Endothelial cell of umbilical vein (primary cell): ENCODE data around the gene ARSH. TPM values are rescaled to one million over a fixed set of nuclear protein-coding genes. Genes with fewer than 3 reads are reported as not detected.

ENCODE experiments used
- BruUV-seq: library from RNA; stranded (reverse); fragments of 400-500 nt; replicated peaks from 2 replicates; lab custom pipeline; 2021; lab: Mats Ljungman, UMichigan
- CTCF ChIA-PET: fragments of 300-600, 350-600 bp; sonication (Branson Sonifier 250); formaldehyde crosslinking; loops from one replicate; lab custom pipeline; 2021; ENCODE audit warnings: antibody characterized with exemption, inconsistent platforms; lab: Charles Lee
- POLR2A ChIA-PET: fragments of 300-600, 350-600 bp; sonication (Branson Sonifier 250); formaldehyde crosslinking; loops from one replicate; lab custom pipeline; 2021; ENCODE audit warnings: antibody characterized with exemption, inconsistent platforms; lab: Charles Lee
- DNase-seq: peaks from one replicate; pipeline ENCODE4 v3.0.0-alpha.2; 2011; ENCODE audit warnings: low read depth, low spot score
- FAIRE-seq: peaks from 2 replicates; lab custom pipeline; 2011; peaks lifted over from hg19 to GRCh38; lab: Jason Lieb, UNC
- H2AFZ ChIP-seq: 2 replicates; pipeline ENCODE4 v1.6.0; 2012; ENCODE audit warnings: low read depth, low read length, control low read depth, inconsistent platforms
- H3K27ac ChIP-seq: 2 replicates; pipeline ENCODE4 v1.5.1; 2011; ENCODE audit warnings: low read depth, mild to moderate bottlenecking, control low read depth, low read length, moderate library complexity; ENCODE audit not compliant: insufficient read depth
- H3K27me3 ChIP-seq, 2 experiments: 2 replicates each; pipeline versions ENCODE4 v1.6.0 to v1.6.1; 2011; ENCODE audit warnings: low read length in 2 of 2, mixed read lengths in 1 of 2; ENCODE audit not compliant: control insufficient read depth in 2 of 2, insufficient read depth in 2 of 2
- H3K36me3 ChIP-seq, 2 experiments: 2 replicates in 1 of 2; 3 replicates in 1 of 2; pipeline ENCODE4 v1.5.1; 2011; ENCODE audit warnings: low read length in 2 of 2, mild to moderate bottlenecking in 1 of 2, moderate library complexity in 1 of 2; ENCODE audit not compliant: control insufficient read depth in 2 of 2, insufficient read depth in 2 of 2; ENCODE audit errors: extremely low read depth in 1 of 2
- H3K4me1 ChIP-seq: 3 replicates; pipeline ENCODE4 v1.5.1; 2011; ENCODE audit warnings: mild to moderate bottlenecking, low read length; ENCODE audit not compliant: control insufficient read depth, insufficient read depth; ENCODE audit errors: extremely low read depth
- H3K4me2 ChIP-seq: 2 replicates; pipeline ENCODE4 v1.6.1; 2011; ENCODE audit warnings: low read length, control low read depth, mixed read lengths; ENCODE audit not compliant: insufficient read depth
- H3K4me3 ChIP-seq, 3 experiments: fragments of 200-600 bp in 1 of 3; sonication (generic), shearing (Covaris generic) in 1 of 3; replicated peaks in 1 of 3; 2 replicates each; pipeline ENCODE4 v1.5.1; 2011 to 2016; ENCODE audit warnings: control low read depth in 3 of 3, low read length in 3 of 3, mild to moderate bottlenecking in 2 of 3, inconsistent platforms in 1 of 3, low read depth in 1 of 3, moderate library complexity in 1 of 3; ENCODE audit not compliant: insufficient read depth in 1 of 3
- H3K79me2 ChIP-seq: 2 replicates; pipeline ENCODE4 v1.6.0; 2012; ENCODE audit warnings: low read length, inconsistent platforms; ENCODE audit not compliant: control insufficient read depth, insufficient read depth
- H3K9ac ChIP-seq: replicated peaks from 2 replicates; pipeline ENCODE3; 2011; ENCODE audit warnings: low read length, control low read depth; ENCODE audit not compliant: insufficient read depth; ENCODE audit errors: extremely low read depth
- H3K9me1 ChIP-seq: replicated peaks from 3 replicates; pipeline ENCODE4 v1.6.0; 2011; ENCODE audit warnings: mild to moderate bottlenecking, low read length; ENCODE audit not compliant: control insufficient read depth, insufficient read depth; ENCODE audit errors: extremely low read depth
- H3K9me3 ChIP-seq: replicated peaks from 2 replicates; pipeline ENCODE4 v1.5.1; 2012; ENCODE audit warnings: low read length, inconsistent platforms; ENCODE audit not compliant: control insufficient read depth, insufficient read depth
- H4K20me1 ChIP-seq: replicated peaks from 2 replicates; pipeline ENCODE3; 2011; ENCODE audit warnings: mild to moderate bottlenecking, low read length; ENCODE audit not compliant: control insufficient read depth, insufficient read depth; ENCODE audit errors: extremely low read depth
- EZH2 ChIP-seq: IDR thresholded peaks from 2 replicates; pipeline ENCODE4 v1.6.1; 2012; ENCODE audit warnings: borderline replicate concordance, low read depth, mild to moderate bottlenecking, moderate library complexity, low read length, inconsistent platforms; ENCODE audit not compliant: severe bottlenecking
- FOS ChIP-seq: IDR thresholded peaks from 2 replicates; pipeline ENCODE4 v1.6.1; 2011; ENCODE audit warnings: mild to moderate bottlenecking, low read length, moderate library complexity, borderline replicate concordance; ENCODE audit not compliant: insufficient read depth
- GATA2 ChIP-seq: IDR thresholded peaks from 2 replicates; pipeline ENCODE4 v1.7.0; 2011; ENCODE audit warnings: low read depth, mild to moderate bottlenecking, moderate library complexity, mixed read lengths, low read length; ENCODE audit not compliant: insufficient read length, insufficient read depth
- JUN ChIP-seq: IDR thresholded peaks from 2 replicates; pipeline ENCODE4 v1.6.1; 2011; ENCODE audit warnings: borderline replicate concordance, low read depth; ENCODE audit not compliant: insufficient read length, insufficient read depth
- MYC ChIP-seq: IDR thresholded peaks from one replicate; pipeline ENCODE4 v1.6.1; 2011; ENCODE audit warnings: mild to moderate bottlenecking, low read depth, low read length
- POLR2A ChIP-seq: IDR thresholded peaks from 2 replicates; pipeline ENCODE4 v1.6.1; 2012; ENCODE audit warnings: low read depth, mild to moderate bottlenecking, control low read depth, low read length
- POLR2AphosphoS5 ChIP-seq: IDR thresholded peaks from 2 replicates; pipeline ENCODE4 v1.6.1; 2012; ENCODE audit warnings: low read depth, mild to moderate bottlenecking, control low read depth, low read length, moderate library complexity; ENCODE audit not compliant: insufficient read depth
- dilution Hi-C: fragments of 300-500 bp; cut with MboI; formaldehyde crosslinking; loops from one replicate; pipeline ENCODE4 v1.15.0; 2019; ENCODE audit warnings: low sequenced_read_pairs; ENCODE audit not compliant: extremely low pct_ligation_motif_present
- intact Hi-C: fragments of 100-400 bp; cut with micrococcal nuclease; formaldehyde crosslinking; loops from one replicate; pipeline ENCODE4 v1.10.0; 2022
- polyA plus RNA-seq, 4 experiments: library from polyadenylated mRNA; depleted of rRNA in 3 of 4; stranded (reverse) in 3 of 4; unstranded in 1 of 4; fragments of >200 nt; gene quantifications; 2 replicates each; pipeline versions ENCODE4 v1.2.1 to v1.2.3, GENCODE V29; 2011 to 2012; ENCODE audit warnings: missing spikeins in 1 of 4
- total RNA-seq: library from RNA; stranded (reverse); gene quantifications from 2 replicates; pipeline ENCODE4 v1.2.3, GENCODE V29; 2021
- TF ChIP-seq, protein P1 (sequence below): IDR thresholded peaks from 2 replicates; pipeline ENCODE4 v1.6.1; 2011; ENCODE audit not compliant: insufficient read depth, insufficient read length
- TF ChIP-seq, protein P2 (sequence below), 2 donors: IDR thresholded peaks; 1 replicate in 1 of 2; 2 replicates in 1 of 2; pipeline ENCODE4 v1.5.1; 2011; ENCODE audit warnings: low read length in 2 of 2, mild to moderate bottlenecking in 2 of 2, moderate library complexity in 2 of 2, control low read depth in 1 of 2, inconsistent platforms in 1 of 2, low read depth in 1 of 2; ENCODE audit not compliant: insufficient read depth in 1 of 2; ENCODE audit errors: extremely low read depth in 1 of 2

The ARSH gene
- total and polyA plus RNA-seq, 2 donors (not counting 3 experiments of a cell fraction or from before 2014, with no cell fraction given), result not detected

DNA sequence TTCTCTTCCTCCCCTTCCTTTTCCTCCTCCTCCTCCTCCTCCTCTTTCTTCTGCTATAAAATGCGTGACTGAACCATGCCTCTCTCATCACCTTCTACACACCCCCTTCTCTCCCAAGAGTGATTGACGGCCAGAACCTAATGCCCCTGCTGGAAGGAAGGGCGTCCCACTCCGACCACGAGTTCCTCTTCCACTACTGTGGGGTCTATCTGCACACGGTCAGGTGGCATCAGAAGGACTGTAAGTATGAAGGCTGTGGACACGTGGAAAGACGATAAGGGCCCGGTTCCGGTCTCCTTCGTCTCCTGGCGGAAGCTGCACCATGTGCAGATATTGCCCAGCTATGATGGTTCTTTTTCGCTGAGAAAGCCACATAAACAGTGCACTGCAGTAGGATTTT lies 22.8 kb downstream of the ARSH start:
- H3K4me3 ChIP-seq, result no peak overlapping the region
- no peaks in the 10 kb centered on the region for H4K20me1 ChIP-seq
- CTCF ChIA-PET, result no interaction called here
- H3K9me3 ChIP-seq, result no peaks in the 10 kb centered on the region
- BruUV-seq, result no TSS peak
- H3K79me2 ChIP-seq, result no peaks in the 10 kb centered on the region
- no peaks in the 10 kb centered on the region for H3K27me3 ChIP-seq
- no peak overlapping the region for H2AFZ ChIP-seq
- TF ChIP-seq POLR2A, result no peak
- TF ChIP-seq MYC, result no peak
- no peak for TF ChIP-seq GATA2
- no peak for TF ChIP-seq POLR2AphosphoS5
- no peak for TF ChIP-seq JUN
- TF ChIP-seq, protein P1, sequence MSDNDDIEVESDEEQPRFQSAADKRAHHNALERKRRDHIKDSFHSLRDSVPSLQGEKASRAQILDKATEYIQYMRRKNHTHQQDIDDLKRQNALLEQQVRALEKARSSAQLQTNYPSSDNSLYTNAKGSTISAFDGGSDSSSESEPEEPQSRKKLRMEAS, result no peak
- POLR2A ChIA-PET, result no interaction called here
- intact Hi-C loops, result no loop called here
- H3K4me2 ChIP-seq, result no peak overlapping the region
- H3K4me1 ChIP-seq, result no peaks in the 10 kb centered on the region
- no peak overlapping the region for H3K9ac ChIP-seq
- H3K36me3 ChIP-seq, result no peaks in the 10 kb centered on the region
- dilution Hi-C loops, result no loop called here
- FAIRE-seq (no peak), DNase-seq (no peak)
- H3K9me1 ChIP-seq, result no peaks in the 10 kb centered on the region
- no peak overlapping the region for H3K27ac ChIP-seq

DNA sequence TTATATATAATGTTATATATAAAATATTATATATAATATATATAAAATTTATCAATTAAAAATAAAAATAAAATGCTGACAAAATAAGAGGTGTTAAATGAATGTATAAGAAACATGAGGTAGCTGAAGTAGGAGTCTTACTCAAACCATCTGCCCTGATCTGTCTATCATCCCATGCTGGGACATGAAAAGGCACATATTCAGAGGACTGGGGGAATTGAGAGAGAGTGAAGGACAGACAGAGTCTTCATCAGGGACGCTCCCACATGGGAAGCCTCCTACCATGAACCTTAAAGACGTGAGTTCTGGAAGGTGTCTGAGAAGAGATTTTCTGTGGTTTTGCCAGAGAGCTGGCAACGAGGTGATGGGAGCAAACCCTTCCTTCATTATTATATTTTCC lies 30.9 kb downstream of the ARSH start:
- intact Hi-C loops (loop anchor here (5.0 kb wide), 1 partner anchor 160 kb away; no protein-coding TSS in a partner anchor), dilution Hi-C loops (no loop called here)
- BruUV-seq, result no TSS peak
- no peak overlapping the region for H3K9ac ChIP-seq
- H2AFZ ChIP-seq, result no peak overlapping the region
- H3K4me2 ChIP-seq, result no peak overlapping the region
- FAIRE-seq (no peak), DNase-seq (no peak)
- POLR2A ChIA-PET, result no interaction called here
- no peaks in the 10 kb centered on the region for H3K79me2 ChIP-seq
- TF ChIP-seq JUN, result no peak
- no peak for TF ChIP-seq EZH2
- TF ChIP-seq GATA2, result no peak
- TF ChIP-seq, protein P1, result no peak
- no peak for TF ChIP-seq MYC
- TF ChIP-seq, protein P2, sequence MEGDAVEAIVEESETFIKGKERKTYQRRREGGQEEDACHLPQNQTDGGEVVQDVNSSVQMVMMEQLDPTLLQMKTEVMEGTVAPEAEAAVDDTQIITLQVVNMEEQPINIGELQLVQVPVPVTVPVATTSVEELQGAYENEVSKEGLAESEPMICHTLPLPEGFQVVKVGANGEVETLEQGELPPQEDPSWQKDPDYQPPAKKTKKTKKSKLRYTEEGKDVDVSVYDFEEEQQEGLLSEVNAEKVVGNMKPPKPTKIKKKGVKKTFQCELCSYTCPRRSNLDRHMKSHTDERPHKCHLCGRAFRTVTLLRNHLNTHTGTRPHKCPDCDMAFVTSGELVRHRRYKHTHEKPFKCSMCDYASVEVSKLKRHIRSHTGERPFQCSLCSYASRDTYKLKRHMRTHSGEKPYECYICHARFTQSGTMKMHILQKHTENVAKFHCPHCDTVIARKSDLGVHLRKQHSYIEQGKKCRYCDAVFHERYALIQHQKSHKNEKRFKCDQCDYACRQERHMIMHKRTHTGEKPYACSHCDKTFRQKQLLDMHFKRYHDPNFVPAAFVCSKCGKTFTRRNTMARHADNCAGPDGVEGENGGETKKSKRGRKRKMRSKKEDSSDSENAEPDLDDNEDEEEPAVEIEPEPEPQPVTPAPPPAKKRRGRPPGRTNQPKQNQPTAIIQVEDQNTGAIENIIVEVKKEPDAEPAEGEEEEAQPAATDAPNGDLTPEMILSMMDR (IDR thresholded peaks at IDR 0.05; ENCODE audit: extremely low read depth in 1 of 2, insufficient read depth in 1 of 2, low read depth in 1 of 2, low read length in 2 of 2), result no peak
- no peak for TF ChIP-seq POLR2AphosphoS5
- no peak for TF ChIP-seq FOS
- TF ChIP-seq POLR2A, result no peak
- CTCF ChIA-PET, result interaction anchor here (0.6 kb wide), 1 partner anchor 162 kb away, joined by 3 read pairs; no protein-coding TSS in a partner anchor
- H3K27ac ChIP-seq, result no peak overlapping the region
- H3K27me3 ChIP-seq, result no peaks in the 10 kb centered on the region
- H3K9me3 ChIP-seq, result no peaks in the 10 kb centered on the region
- H3K9me1 ChIP-seq, result no peaks in the 10 kb centered on the region
- no peaks in the 10 kb centered on the region for H3K4me1 ChIP-seq
- H4K20me1 ChIP-seq, result no peaks in the 10 kb centered on the region
- no peak overlapping the region for H3K4me3 ChIP-seq
- no peaks in the 10 kb centered on the region for H3K36me3 ChIP-seq
